A673 (cell line): ENCODE data around the gene CHD2. TPM values are rescaled to one million over a fixed set of nuclear protein-coding genes. Genes with fewer than 3 reads are reported as not detected.
A peak's percentile ranks its signal among the peaks of the same experiment; 100 is the strongest.

Experiments used
- BruUV-seq: library from RNA; stranded (reverse); fragments of 400-500 nt; replicated peaks from 2 replicates; lab custom pipeline; 2021; lab: Mats Ljungman, UMichigan
- CTCF ChIA-PET: fragments of 300-600 bp; sonication (Branson Sonifier 250); formaldehyde crosslinking; loops from one replicate; lab custom pipeline; 2022; ENCODE audit warnings: antibody characterized with exemption; lab: Charles Lee
- POLR2A ChIA-PET: fragments of 300-600 bp; sonication (Branson Sonifier 250); formaldehyde crosslinking; loops from one replicate; lab custom pipeline; 2022; ENCODE audit warnings: antibody characterized with exemption; ENCODE audit not compliant: low non-redundant PET; lab: Charles Lee
- DNase-seq: peaks from one replicate; pipeline ENCODE4 v3.0.0-alpha.2; 2015; ENCODE audit warnings: low spot score
- H3K27ac ChIP-seq: fragments of 200-600 bp; sonication (generic); 2 replicates; pipeline ENCODE4 v1.5.1; 2016; ENCODE audit warnings: mixed run types, low read depth, mild to moderate bottlenecking, mixed read lengths, antibody characterized with exemption, low read length; ENCODE audit not compliant: poor library complexity, severe bottlenecking
- H3K27me3 ChIP-seq: fragments of 200-600 bp; sonication (generic); replicated peaks from 2 replicates; pipeline ENCODE4 v1.6.1; 2017; ENCODE audit warnings: mixed run types, low read depth, mild to moderate bottlenecking, mixed read lengths, antibody characterized with exemption, low read length; ENCODE audit not compliant: insufficient read depth, poor library complexity
- H3K36me3 ChIP-seq: fragments of 200-600 bp; sonication (generic); 2 replicates; pipeline ENCODE4 v1.6.1; 2016; ENCODE audit warnings: mixed run types, mild to moderate bottlenecking, mixed read lengths, antibody characterized with exemption, low read length; ENCODE audit not compliant: insufficient read depth, poor library complexity, severe bottlenecking
- H3K4me1 ChIP-seq: fragments of 200-600 bp; sonication (generic); 2 replicates; pipeline ENCODE4 v1.6.1; 2017; ENCODE audit warnings: mixed run types, mild to moderate bottlenecking, mixed read lengths, antibody characterized with exemption, low read length; ENCODE audit not compliant: insufficient read depth, poor library complexity, severe bottlenecking
- H3K4me3 ChIP-seq: fragments of 200-600 bp; sonication (generic); 2 replicates; pipeline ENCODE4 v1.5.1; 2016; ENCODE audit warnings: low read depth, mixed run types, mild to moderate bottlenecking, mixed read lengths, low read length; ENCODE audit not compliant: poor library complexity, severe bottlenecking
- H3K9me3 ChIP-seq: fragments of 200-600 bp; sonication (generic); 2 replicates; pipeline ENCODE4 v1.6.1; 2016; ENCODE audit warnings: mixed run types, low read depth, mild to moderate bottlenecking, mixed read lengths, antibody characterized with exemption, low read length; ENCODE audit not compliant: poor library complexity, severe bottlenecking
- EZH2 ChIP-seq: fragments of 200-600 bp; sonication (generic); IDR thresholded peaks from 2 replicates; pipeline ENCODE4 v1.6.1; 2017; ENCODE audit warnings: borderline replicate concordance, low read depth, mild to moderate bottlenecking, mixed read lengths, antibody characterized with exemption, low read length; ENCODE audit not compliant: poor library complexity, severe bottlenecking
- intact Hi-C: fragments of 100-400 bp; cut with micrococcal nuclease; formaldehyde crosslinking; loops from one replicate; pipeline ENCODE4 v1.10.0; 2022; ENCODE audit not compliant: unreplicated experiment
- total RNA-seq: library from RNA; stranded (reverse); gene quantifications from 2 replicates; pipeline ENCODE4 v1.2.3, GENCODE V29; 2021
- TF ChIP-seq, protein P1 (sequence below): fragments of 300-800, 200-600 bp; sonication (generic); conservative IDR thresholded peaks from 2 replicates; pipeline ENCODE4 v1.5.1; 2017; ENCODE audit warnings: low read depth, mild to moderate bottlenecking, antibody characterized with exemption, low read length, moderate library complexity, mixed read lengths

Gene CHD2
- total RNA-seq, 1 experiment from 2014 or later = 75.7 TPM

DNA sequence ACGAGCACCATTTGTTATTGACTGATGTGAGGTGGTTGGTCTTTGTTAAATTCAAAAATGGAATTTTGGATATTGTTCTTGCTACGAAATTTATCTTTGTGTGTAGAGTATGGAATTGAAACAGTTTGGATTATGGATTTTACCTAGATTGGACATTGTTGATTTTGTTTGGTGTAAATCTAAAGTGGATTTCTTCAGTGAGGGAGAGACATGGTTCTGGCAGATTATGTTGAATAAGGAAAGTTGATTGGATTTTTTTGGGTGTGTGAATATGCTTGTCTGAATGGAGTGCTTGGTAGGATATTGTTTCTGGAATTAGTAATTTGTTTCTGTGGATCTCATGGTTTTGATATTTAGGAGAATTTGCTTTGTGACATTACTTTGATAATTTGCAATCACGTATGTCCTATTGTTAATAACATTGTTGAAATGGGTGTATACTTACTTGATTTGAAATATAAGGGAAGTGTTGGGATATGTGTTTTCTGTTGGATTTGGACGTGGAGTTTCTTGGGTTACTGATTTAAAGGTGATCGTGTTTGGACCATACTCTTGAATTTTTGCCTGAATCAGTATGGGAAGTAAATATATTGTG, 1.0 kb upstream of the CHD2 start:
- Histone ChIP-seq H3K36me3 (peaks cover 75% of the 10 kb centered on the region), H3K9me3 (no peaks in the 10 kb centered on the region), H3K27ac (peak overlapping the region; percentile 99), H3K4me3 (no peak overlapping the region), H3K4me1 (peaks cover 8% of the 10 kb centered on the region), H3K27me3 (no peaks in the 10 kb centered on the region)
- ChIA-PET POLR2A (interaction anchor here (2.4 kb wide), 1 partner anchor 17 kb away, joined by 19 read pairs; no protein-coding TSS in a partner anchor), CTCF (interaction anchor here (1.3 kb wide), 2 partner anchors 19 to 102 kb away, joined by 4 to 5 read pairs; no protein-coding TSS in a partner anchor)
- no peak for DNase-seq
- no peak for TF ChIP-seq EZH2
- TF ChIP-seq, protein P1, sequence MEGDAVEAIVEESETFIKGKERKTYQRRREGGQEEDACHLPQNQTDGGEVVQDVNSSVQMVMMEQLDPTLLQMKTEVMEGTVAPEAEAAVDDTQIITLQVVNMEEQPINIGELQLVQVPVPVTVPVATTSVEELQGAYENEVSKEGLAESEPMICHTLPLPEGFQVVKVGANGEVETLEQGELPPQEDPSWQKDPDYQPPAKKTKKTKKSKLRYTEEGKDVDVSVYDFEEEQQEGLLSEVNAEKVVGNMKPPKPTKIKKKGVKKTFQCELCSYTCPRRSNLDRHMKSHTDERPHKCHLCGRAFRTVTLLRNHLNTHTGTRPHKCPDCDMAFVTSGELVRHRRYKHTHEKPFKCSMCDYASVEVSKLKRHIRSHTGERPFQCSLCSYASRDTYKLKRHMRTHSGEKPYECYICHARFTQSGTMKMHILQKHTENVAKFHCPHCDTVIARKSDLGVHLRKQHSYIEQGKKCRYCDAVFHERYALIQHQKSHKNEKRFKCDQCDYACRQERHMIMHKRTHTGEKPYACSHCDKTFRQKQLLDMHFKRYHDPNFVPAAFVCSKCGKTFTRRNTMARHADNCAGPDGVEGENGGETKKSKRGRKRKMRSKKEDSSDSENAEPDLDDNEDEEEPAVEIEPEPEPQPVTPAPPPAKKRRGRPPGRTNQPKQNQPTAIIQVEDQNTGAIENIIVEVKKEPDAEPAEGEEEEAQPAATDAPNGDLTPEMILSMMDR = no peak
- BruUV-seq = no TSS peak
- intact Hi-C loops = no loop called here

DNA sequence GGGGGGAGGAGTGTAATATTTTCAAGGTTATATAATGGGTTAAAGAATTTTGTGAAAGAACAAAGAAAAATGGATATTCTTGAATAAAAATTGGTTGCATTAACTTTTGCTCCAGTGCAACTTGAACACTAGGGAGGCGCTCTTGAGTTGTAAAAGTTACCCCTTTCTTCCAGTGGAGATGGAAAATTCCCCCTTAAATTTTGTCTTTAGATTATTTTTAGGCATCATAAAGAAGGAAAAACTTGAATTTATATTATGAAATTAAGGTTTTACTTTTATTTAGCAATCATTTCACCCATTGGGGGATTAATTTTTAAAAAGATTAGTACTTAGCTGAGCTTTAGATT, 550 bp upstream of the CHD2 start:
- H3K27ac ChIP-seq = peak overlapping the region; percentile 99
- peaks cover 70% of the 10 kb centered on the region for H3K36me3 ChIP-seq
- peaks cover 8% of the 10 kb centered on the region for H3K4me1 ChIP-seq
- BruUV-seq = no TSS peak
- TF ChIP-seq EZH2 = no peak
- TF ChIP-seq, protein P1 = peak; percentile 64
- no peaks in the 10 kb centered on the region for H3K9me3 ChIP-seq
- peak overlapping the region; percentile 68 for H3K4me3 ChIP-seq
- DNase-seq = no peak
- intact Hi-C loops = no loop called here
- no peaks in the 10 kb centered on the region for H3K27me3 ChIP-seq
- ChIA-PET CTCF (interaction anchor here (1.3 kb wide), 2 partner anchors 18 to 102 kb away, joined by 4 to 5 read pairs; no protein-coding TSS in a partner anchor), POLR2A (interaction anchor here (2.4 kb wide), 1 partner anchor 17 kb away, joined by 19 read pairs; no protein-coding TSS in a partner anchor)

DNA sequence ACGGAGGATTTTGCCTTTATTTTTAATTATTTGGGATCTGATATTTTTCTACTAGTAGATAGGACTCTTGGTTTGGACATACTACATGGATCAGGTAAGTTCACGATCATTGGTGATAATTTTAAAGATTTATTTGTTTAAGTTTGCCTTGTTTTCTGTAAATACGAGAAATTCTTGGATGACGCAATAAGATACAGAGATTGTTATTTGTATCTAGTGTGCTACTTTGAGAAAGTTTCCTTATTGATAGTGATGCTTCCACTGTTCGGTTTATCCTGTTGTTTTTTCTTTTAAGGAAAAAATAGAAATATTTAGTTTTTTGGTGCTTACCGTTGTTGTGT, 577 bp downstream of the CHD2 start:
- no peak for TF ChIP-seq EZH2
- TF ChIP-seq, protein P1 = no peak

More for the DNA sequence above, 577 bp downstream of the CHD2 start:
- DNase-seq = no peak
- POLR2A ChIA-PET = interaction anchor here (0.9 to 2.4 kb wide), 2 partner anchors 18 to 81 kb away, joined by 4 to 19 read pairs; no protein-coding TSS in a partner anchor
- BruUV-seq = no TSS peak
- no peaks in the 10 kb centered on the region for H3K27me3 ChIP-seq
- CTCF ChIA-PET = interaction anchor here (0.6 to 1.3 kb wide), 3 partner anchors 11 to 103 kb away, joined by 3 to 5 read pairs (median 4); no protein-coding TSS in a partner anchor
- no peaks in the 10 kb centered on the region for H3K9me3 ChIP-seq
- intact Hi-C loops = loop anchor here (2.0 to 5.0 kb wide), 2 partner anchors 18 to 93 kb away; no protein-coding TSS in a partner anchor
- H3K27ac ChIP-seq = peak overlapping the region; percentile 99
- H3K4me1 ChIP-seq = peaks cover 7% of the 10 kb centered on the region
- H3K36me3 ChIP-seq = peaks cover 59% of the 10 kb centered on the region
- peak overlapping the region; percentile 68 for H3K4me3 ChIP-seq
